K562 (cell line): ENCODE data around the gene UBE2S.

Source experiments
- BCOR ChIP-seq: fragments of 450-650 bp; IDR thresholded peaks from 2 replicates; pipeline ENCODE4 v1.6.1; 2016
- BRD4 ChIP-seq: fragments of 200-600 bp; sonication (generic); IDR thresholded peaks from 2 replicates; pipeline ENCODE4 v1.6.1; 2017; ENCODE audit warnings: inconsistent platforms
- CTCF ChIP-seq, 3 experiments: IDR thresholded peaks in 2 of 3; conservative IDR thresholded peaks in 1 of 3; 2 replicates each; pipeline ENCODE4 v1.5.1; 2011 to 2012; ENCODE audit warnings: low read length in 3 of 3, mild to moderate bottlenecking in 3 of 3, control low read depth in 2 of 3, improper control_type of control experiment in 1 of 3, inconsistent platforms in 1 of 3, low read depth in 1 of 3, mixed read lengths in 1 of 3, moderate library complexity in 1 of 3; ENCODE audit not compliant: insufficient read depth in 2 of 3
- NFIC ChIP-seq: fragments of 450-650 bp; IDR thresholded peaks from 2 replicates; pipeline ENCODE4 v1.6.1; 2017; ENCODE audit warnings: mild to moderate bottlenecking, inconsistent platforms
- PHB2 ChIP-seq: fragments of 450-650 bp; IDR thresholded peaks from 2 replicates; pipeline ENCODE4 v1.6.1; 2017; ENCODE audit warnings: low read depth
- RNF2 ChIP-seq: sonication (generic); IDR thresholded peaks from 2 replicates; pipeline ENCODE4 v1.6.1; 2016
- TSHZ1 ChIP-seq: fragments of 250-450 bp; sonication (Bioruptor Pico); IDR thresholded peaks from 2 replicates; pipeline ENCODE4 v1.4.0; 2020; ENCODE audit warnings: mild to moderate bottlenecking, moderate library complexity
- U2AF2 ChIP-seq: fragments of 200-400 bp; formaldehyde crosslinking; optimal IDR thresholded peaks from 2 replicates; pipeline ENCODE3; 2017; ENCODE audit warnings: low read depth, mild to moderate bottlenecking, low read length
- ZBTB33 ChIP-seq: sonication (generic); formaldehyde crosslinking; IDR thresholded peaks from 2 replicates; pipeline ENCODE4 v1.8.1; 2023; ENCODE audit warnings: mild to moderate bottlenecking, missing genetic modification reagents
- ZNF436 ChIP-seq: fragments of 250-450, 450-650 bp; sonication (Bioruptor Pico); formaldehyde crosslinking; IDR thresholded peaks from 2 replicates; pipeline ENCODE4 v1.7.0; 2020; ENCODE audit warnings: mild to moderate bottlenecking

DNA sequence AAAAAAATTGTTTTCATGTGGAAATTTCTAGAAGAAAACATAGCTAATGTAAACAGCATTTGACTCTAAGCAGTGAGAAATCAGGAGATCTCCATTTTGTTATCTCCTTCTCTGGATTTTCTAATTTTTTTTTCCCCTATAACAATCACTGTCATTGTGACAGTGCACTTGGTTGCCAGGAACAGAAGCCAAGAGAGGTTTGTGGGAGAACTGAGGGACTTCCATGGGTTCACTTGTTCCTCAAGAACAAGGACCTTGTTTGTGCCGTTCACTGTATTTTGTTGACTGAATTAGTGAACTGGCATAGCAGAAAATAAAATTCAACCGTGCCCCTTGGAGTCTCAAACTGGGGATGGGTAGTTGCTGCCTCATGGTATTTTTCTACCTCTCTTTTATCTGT is 18.5 kb upstream of the UBE2S start:
- TF ChIP-seq CTCF (IDR thresholded peaks at IDR 0.05 in 2 of 3, conservative IDR thresholded peaks at IDR 0.05 in 1 of 3; ENCODE audit: insufficient read depth in 2 of 3, low read depth in 1 of 3, low read length in 3 of 3) (no peak), TSHZ1 (CRISPR knock-in tag) (no peak), RNF2 (no peak), BCOR (no peak), ZBTB33 (CRISPR knock-in tag) (no peak), U2AF2 (no peak), NFIC (no peak), BRD4 (no peak), PHB2 (no peak), ZNF436 (no peak)
